Mucosa of stomach (tissue), 1 donor: ENCODE data around the gene SLC35F1.

ENCODE experiments used
- H3K27me3 ChIP-seq: one replicate; pipeline ENCODE4 v1.7.0; 2013; ENCODE audit warnings: mild to moderate bottlenecking, low read length; ENCODE audit not compliant: control insufficient read depth, insufficient read depth
- H3K36me3 ChIP-seq: one replicate; pipeline ENCODE4 v1.7.0; 2013; ENCODE audit warnings: low read length; ENCODE audit not compliant: control insufficient read depth, insufficient read depth
- H3K4me1 ChIP-seq: one replicate; pipeline ENCODE4 v1.7.0; 2013; ENCODE audit warnings: mild to moderate bottlenecking, low read length; ENCODE audit not compliant: control insufficient read depth, insufficient read depth
- H3K4me3 ChIP-seq: one replicate; pipeline ENCODE4 v1.7.0; 2013; ENCODE audit warnings: low read length
- H3K9ac ChIP-seq: one replicate; pipeline ENCODE4 v1.7.0; 2013; ENCODE audit warnings: mild to moderate bottlenecking, low read length, moderate library complexity
- H3K9me3 ChIP-seq: one replicate; pipeline ENCODE4 v1.7.0; 2013; ENCODE audit warnings: mild to moderate bottlenecking, low read length, moderate library complexity; ENCODE audit not compliant: control insufficient read depth
- donor health status: Pancreatic carcinoma.

The SLC35F1 gene

DNA sequence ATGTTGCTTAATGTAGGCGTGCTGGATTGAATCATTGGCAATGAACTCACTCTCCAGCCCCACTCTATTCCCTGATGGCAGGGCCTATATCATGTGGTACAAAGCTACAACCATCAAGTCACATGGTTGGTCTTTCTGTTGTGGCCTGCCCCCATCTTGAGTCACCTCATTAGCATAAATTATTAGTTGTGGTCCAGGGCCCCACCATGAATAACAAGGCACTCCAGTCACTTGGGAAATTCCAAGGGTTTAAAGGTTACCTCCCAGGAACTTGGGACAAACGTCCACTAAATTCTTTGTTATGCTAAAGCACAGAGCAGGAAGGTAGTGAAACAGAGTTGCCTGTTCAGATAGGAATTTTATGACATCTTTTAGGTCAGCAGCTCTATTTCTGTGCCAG lies 193.7 kb downstream of the SLC35F1 start:
- H3K9me3 ChIP-seq, result no peaks in the 10 kb centered on the region
- no peaks in the 10 kb centered on the region for H3K27me3 ChIP-seq
- no peak overlapping the region for H3K4me3 ChIP-seq
- no peak overlapping the region for H3K9ac ChIP-seq
- H3K36me3 ChIP-seq, result no peaks in the 10 kb centered on the region
- no peaks in the 10 kb centered on the region for H3K4me1 ChIP-seq

- Histone ChIP-seq H3K9ac (no peak overlapping the region), H3K4me3 (no peak overlapping the region), H3K4me1 (no peaks in the 10 kb centered on the region), H3K9me3 (no peaks in the 10 kb centered on the region), H3K27me3 (no peaks in the 10 kb centered on the region), H3K36me3 (no peaks in the 10 kb centered on the region)
Observed at GRCh38 chr6:118101220-118101619, 194.2 kb downstream of the SLC35F1 start.

- Histone ChIP-seq H3K9me3 (no peaks in the 10 kb centered on the region), H3K9ac (no peak overlapping the region), H3K36me3 (no peaks in the 10 kb centered on the region), H3K4me1 (no peaks in the 10 kb centered on the region), H3K27me3 (no peaks in the 10 kb centered on the region), H3K4me3 (no peak overlapping the region)
Observed at GRCh38 chr6:118101831-118102345, 194.8 kb downstream of the SLC35F1 start.

DNA sequence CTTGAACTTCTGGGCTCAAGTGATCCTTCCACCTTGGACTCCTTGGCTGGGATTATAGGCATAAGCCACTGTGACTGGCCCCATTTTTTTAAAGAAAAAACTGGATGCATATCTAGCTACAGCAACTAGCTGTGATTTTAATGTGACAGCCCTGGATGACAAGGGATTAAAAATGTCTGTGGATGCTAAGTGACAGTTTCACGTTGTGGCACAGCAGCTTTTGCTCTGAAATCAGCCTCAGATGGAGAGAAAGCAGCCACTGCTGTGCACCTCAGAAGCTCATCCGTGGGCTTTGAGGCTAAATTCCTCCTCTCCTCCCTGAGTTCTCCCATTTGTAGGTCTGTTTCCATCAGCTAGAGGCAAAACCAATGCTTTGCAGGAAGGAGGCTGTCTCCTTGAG lies 195.3 kb downstream of the SLC35F1 start:
- Histone ChIP-seq H3K4me1 (no peaks in the 10 kb centered on the region), H3K4me3 (no peak overlapping the region), H3K36me3 (no peaks in the 10 kb centered on the region), H3K27me3 (no peaks in the 10 kb centered on the region), H3K9me3 (no peaks in the 10 kb centered on the region), H3K9ac (no peak overlapping the region)

GRCh38 chr6:118103381-118104146 lies 196.5 kb downstream of the SLC35F1 start:
- no peak overlapping the region for H3K4me3 ChIP-seq
- no peaks in the 10 kb centered on the region for H3K36me3 ChIP-seq
- no peaks in the 10 kb centered on the region for H3K9me3 ChIP-seq
- no peaks in the 10 kb centered on the region for H3K27me3 ChIP-seq
- H3K4me1 ChIP-seq, result no peaks in the 10 kb centered on the region
- H3K9ac ChIP-seq, result no peak overlapping the region

GRCh38 chr6:118122161-118122725 lies 215.2 kb downstream of the SLC35F1 start:
- Histone ChIP-seq H3K9me3 (no peaks in the 10 kb centered on the region), H3K9ac (no peak overlapping the region), H3K4me3 (no peak overlapping the region), H3K27me3 (no peaks in the 10 kb centered on the region), H3K4me1 (no peaks in the 10 kb centered on the region), H3K36me3 (no peaks in the 10 kb centered on the region)

GRCh38 chr6:118122801-118123200 lies 215.7 kb downstream of the SLC35F1 start:
- H3K9ac ChIP-seq, result no peak overlapping the region
- no peaks in the 10 kb centered on the region for H3K36me3 ChIP-seq
- H3K27me3 ChIP-seq, result no peaks in the 10 kb centered on the region
- no peak overlapping the region for H3K4me3 ChIP-seq
- H3K4me1 ChIP-seq, result no peaks in the 10 kb centered on the region
- no peaks in the 10 kb centered on the region for H3K9me3 ChIP-seq

GRCh38 chr6:118123503-118124037 lies 216.5 kb downstream of the SLC35F1 start:
- H3K4me1 ChIP-seq, result no peaks in the 10 kb centered on the region
- H3K27me3 ChIP-seq, result no peaks in the 10 kb centered on the region
- no peak overlapping the region for H3K4me3 ChIP-seq
- no peaks in the 10 kb centered on the region for H3K36me3 ChIP-seq
- H3K9ac ChIP-seq, result no peak overlapping the region
- no peaks in the 10 kb centered on the region for H3K9me3 ChIP-seq

- Histone ChIP-seq H3K4me3 (no peak overlapping the region), H3K9ac (no peak overlapping the region), H3K27me3 (no peaks in the 10 kb centered on the region), H3K36me3 (no peaks in the 10 kb centered on the region), H3K9me3 (no peaks in the 10 kb centered on the region), H3K4me1 (no peaks in the 10 kb centered on the region)
Observed at GRCh38 chr6:118124851-118125250, 217.8 kb downstream of the SLC35F1 start.

DNA sequence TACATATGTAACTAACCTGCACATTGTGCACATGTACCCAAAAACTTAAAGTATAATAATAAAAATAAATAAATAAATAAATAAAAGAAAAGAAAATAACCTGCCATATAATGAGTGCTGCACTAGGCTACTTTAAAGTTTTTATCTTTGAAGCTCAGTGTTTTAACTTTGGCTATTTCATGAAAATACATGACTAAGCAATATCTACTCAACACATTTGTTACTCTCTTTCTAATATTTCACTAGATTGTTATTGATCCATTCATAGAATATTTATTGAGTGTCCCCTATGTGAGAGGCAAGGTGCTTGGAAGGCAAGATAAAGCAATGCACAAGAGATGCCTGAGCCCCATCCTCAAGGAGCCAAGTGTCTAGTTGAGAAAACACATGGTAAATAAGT lies 221.7 kb downstream of the SLC35F1 start:
- Histone ChIP-seq H3K4me3 (no peak overlapping the region), H3K4me1 (no peaks in the 10 kb centered on the region), H3K36me3 (no peaks in the 10 kb centered on the region), H3K9ac (no peak overlapping the region), H3K9me3 (no peaks in the 10 kb centered on the region), H3K27me3 (no peaks in the 10 kb centered on the region)

DNA sequence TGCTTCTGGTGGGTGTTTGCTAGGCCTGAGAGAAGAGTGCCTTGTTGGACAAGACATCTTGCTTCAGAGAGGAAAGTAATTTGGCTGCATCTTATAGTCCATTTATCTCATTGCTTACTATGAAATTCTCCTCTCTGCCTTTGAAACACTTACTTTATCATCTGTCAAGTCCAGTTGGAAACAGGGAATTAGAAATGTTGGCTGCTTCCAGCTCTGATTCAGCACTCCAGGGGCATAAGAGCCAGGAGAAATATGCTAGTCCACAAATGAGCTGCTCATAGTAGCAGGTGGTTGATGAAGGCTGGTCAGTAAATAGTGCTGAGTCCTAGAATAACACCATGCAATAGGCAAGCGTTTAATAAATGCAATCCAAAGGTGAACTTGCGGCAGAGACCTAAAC lies 227.1 kb downstream of the SLC35F1 start:
- H3K27me3 ChIP-seq, result no peaks in the 10 kb centered on the region
- no peaks in the 10 kb centered on the region for H3K9me3 ChIP-seq
- no peaks in the 10 kb centered on the region for H3K36me3 ChIP-seq
- H3K4me1 ChIP-seq, result no peaks in the 10 kb centered on the region
- H3K4me3 ChIP-seq, result no peak overlapping the region
- no peak overlapping the region for H3K9ac ChIP-seq

DNA sequence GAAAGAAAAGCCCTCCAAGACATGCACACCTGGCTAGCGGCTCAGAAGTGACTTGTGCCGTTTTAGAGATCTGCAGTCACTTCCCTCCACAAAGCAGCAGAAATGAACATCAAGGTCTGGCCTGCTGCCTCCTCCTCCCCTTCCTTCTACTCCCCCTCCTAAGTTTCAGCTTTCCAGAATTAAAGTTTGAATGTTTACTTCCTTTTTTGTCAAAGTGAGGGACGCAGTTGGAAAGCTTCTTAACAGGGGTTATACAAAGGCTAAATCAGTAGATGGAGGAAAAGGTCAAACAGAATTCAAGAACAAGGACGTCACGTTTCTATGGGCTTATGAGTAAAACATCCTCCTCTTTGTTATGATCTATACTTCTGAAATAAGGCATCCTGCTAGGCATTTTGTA lies 227.7 kb downstream of the SLC35F1 start:
- Histone ChIP-seq H3K9me3 (no peaks in the 10 kb centered on the region), H3K36me3 (no peaks in the 10 kb centered on the region), H3K27me3 (no peaks in the 10 kb centered on the region), H3K4me3 (no peak overlapping the region), H3K9ac (no peak overlapping the region), H3K4me1 (no peaks in the 10 kb centered on the region)
